Thoracic aorta (tissue), 2 donors: ENCODE data around the gene TTLL8. TPM values are rescaled to one million over a fixed set of nuclear protein-coding genes. Genes with fewer than 3 reads are reported as not detected.

Experiments
- ATAC-seq: fragments of 150-250 bp; one replicate; pipeline ENCODE4 v1.8.0; 2017; ENCODE audit warnings: low read depth; ENCODE audit not compliant: insufficient number of reproducible peaks, low FRiP score
- DNase-seq: peaks from one replicate; pipeline ENCODE4 v3.0.0-alpha.2; 2020; ENCODE audit warnings: low spot score
- H3K27ac ChIP-seq, 2 donors: fragments of 200-600 bp; sonication (generic); 1 replicate in 1 of 2; 2 replicates in 1 of 2; pipeline ENCODE4 v1.5.1; 2016; ENCODE audit warnings: mild to moderate bottlenecking in 2 of 2, moderate library complexity in 2 of 2
- H3K27me3 ChIP-seq: fragments of 200-600 bp; sonication (generic); replicated peaks from 2 replicates; pipeline ENCODE4 v1.6.0; 2016; ENCODE audit warnings: mild to moderate bottlenecking; ENCODE audit not compliant: insufficient read depth
- H3K36me3 ChIP-seq: fragments of 200-600 bp; sonication (generic); one replicate; pipeline ENCODE4 v1.5.1; 2016
- H3K4me1 ChIP-seq, 2 donors: fragments of 200-600 bp; sonication (generic); 1 replicate in 1 of 2; 2 replicates in 1 of 2; pipeline versions ENCODE4 v1.5.1 to v1.6.0; 2016; ENCODE audit warnings: low read depth in 2 of 2, mild to moderate bottlenecking in 1 of 2; ENCODE audit not compliant: control insufficient read depth in 1 of 2
- H3K4me3 ChIP-seq: fragments of 200-600 bp; sonication (generic); 2 replicates; pipeline ENCODE4 v1.5.1; 2016; ENCODE audit warnings: mild to moderate bottlenecking
- H3K9me3 ChIP-seq: fragments of 200-600 bp; sonication (generic); 2 replicates; pipeline ENCODE4 v1.5.1; 2016
- total RNA-seq, 2 donors: library from RNA; depleted of rRNA; stranded (reverse); fragments of >200 nt; gene quantifications; one replicate each; pipeline versions ENCODE4 v1.1.0 to v1.2.3, GENCODE V29; 2016
- TF ChIP-seq, protein P1 (sequence below): fragments of 200-600 bp; sonication (generic); IDR thresholded peaks from one replicate; pipeline ENCODE4 v1.5.1; 2019; ENCODE audit warnings: antibody characterized with exemption

TTLL8 gene
- total RNA-seq, 2 donors from 2014 or later = not detected

DNA sequence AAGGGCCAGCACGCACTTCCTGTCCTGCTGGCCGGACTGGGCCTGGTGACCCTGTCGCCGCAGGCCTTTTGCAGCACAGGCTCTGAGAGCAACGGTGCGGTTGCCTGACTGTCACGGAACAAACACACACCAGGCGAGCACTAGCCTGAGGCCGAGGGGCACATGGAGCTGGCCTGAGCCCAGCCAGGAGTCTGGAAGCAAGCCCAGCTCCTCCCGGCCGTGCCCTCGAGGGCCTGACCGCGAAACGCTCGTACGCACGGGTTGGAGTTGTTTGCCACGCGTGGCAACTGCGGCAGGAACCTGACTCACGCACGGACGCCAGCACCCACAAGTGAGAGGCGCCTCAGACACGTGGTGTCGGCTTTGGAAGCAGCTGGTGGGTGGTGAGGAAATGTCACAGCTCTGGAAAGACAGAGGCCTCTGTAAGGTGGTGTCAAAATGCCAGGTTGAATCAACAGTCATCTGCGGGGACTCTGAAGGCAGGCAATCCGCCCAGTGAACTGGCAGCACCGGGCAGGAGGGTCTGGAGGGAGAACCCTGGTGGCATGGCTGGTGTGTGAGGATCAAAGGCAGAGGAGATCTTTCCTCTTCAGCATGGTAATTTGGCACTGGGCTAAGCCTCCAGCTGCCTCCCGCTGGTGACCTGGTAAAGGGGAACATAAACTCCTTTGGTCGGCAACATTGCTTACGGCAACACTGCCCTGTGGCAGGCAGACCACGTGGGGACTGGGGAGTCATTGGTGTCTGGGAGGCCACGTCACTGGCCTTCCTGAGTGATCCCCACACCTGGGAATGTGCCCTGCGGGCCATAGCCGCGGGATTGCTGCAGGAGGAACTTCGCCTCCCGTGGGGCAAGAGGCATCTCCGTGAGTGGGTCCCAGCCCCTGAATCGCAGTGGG is 30.2 kb downstream of the TTLL8 start:
- Histone ChIP-seq H3K9me3 (no peaks in the 10 kb centered on the region), H3K4me1 (peaks cover 0 to 8% of the 10 kb centered on the region in 2 donors), H3K4me3 (no peak overlapping the region), H3K36me3 (no peaks in the 10 kb centered on the region), H3K27me3 (no peaks in the 10 kb centered on the region), H3K27ac (no peak overlapping the region)
- DNase-seq = no peak
- no peak for ATAC-seq
- TF ChIP-seq, protein P1, sequence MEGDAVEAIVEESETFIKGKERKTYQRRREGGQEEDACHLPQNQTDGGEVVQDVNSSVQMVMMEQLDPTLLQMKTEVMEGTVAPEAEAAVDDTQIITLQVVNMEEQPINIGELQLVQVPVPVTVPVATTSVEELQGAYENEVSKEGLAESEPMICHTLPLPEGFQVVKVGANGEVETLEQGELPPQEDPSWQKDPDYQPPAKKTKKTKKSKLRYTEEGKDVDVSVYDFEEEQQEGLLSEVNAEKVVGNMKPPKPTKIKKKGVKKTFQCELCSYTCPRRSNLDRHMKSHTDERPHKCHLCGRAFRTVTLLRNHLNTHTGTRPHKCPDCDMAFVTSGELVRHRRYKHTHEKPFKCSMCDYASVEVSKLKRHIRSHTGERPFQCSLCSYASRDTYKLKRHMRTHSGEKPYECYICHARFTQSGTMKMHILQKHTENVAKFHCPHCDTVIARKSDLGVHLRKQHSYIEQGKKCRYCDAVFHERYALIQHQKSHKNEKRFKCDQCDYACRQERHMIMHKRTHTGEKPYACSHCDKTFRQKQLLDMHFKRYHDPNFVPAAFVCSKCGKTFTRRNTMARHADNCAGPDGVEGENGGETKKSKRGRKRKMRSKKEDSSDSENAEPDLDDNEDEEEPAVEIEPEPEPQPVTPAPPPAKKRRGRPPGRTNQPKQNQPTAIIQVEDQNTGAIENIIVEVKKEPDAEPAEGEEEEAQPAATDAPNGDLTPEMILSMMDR = no peak

DNA sequence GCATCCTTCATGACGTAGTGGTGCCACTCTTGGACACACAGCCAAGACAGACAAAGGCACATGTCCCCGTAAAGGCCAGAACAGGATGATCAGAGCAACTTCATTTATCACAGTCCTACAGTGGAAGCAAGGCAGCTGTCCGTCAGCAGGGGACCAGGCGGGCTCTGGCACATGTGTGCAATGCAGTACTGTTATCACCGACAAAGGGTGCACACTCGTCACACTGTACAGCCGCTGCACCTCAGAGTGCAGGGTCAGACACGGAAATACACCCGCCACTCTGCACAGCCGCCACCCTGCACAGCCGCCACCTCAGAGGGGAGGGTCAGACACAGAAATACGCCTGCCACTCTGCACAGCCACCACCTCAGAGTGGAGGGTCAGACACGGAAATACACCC is 32.1 kb downstream of the TTLL8 start:
- Histone ChIP-seq H3K27me3 (no peaks in the 10 kb centered on the region), H3K4me1 (peaks cover 0 to 8% of the 10 kb centered on the region in 2 donors), H3K4me3 (no peak overlapping the region), H3K9me3 (no peaks in the 10 kb centered on the region), H3K27ac (no peak overlapping the region), H3K36me3 (no peaks in the 10 kb centered on the region)
- TF ChIP-seq, protein P1 = no peak
- ATAC-seq (no peak), DNase-seq (no peak)

DNA sequence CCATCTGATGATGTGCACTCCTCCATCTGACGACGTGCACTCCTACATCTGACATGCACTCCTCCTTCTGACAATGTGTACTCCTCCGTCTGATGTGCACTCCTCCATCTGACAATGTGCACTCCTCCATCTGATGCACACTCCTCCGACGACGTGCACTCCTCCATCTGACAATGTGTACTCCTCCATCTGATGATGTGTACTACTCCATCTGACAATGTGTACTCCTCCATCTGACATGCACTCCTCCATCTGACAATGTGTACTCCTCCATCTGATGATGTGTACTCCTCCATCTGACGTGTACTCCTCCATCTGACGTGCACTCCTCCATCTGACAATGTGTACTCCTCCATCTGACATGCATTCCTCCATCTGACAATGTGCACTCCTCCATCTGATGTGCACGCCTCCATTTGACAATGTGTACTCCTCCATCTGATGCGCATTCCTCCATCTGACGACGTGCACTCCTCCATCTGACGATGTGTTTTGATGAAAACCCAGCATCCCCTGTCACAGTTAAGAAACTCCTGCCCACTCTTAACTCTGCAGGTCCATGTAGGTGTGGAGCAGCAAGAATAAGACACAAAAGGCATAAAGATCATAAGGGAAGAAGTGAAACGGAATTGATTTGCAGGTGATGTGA is 35.8 kb downstream of the TTLL8 start:
- no peak for DNase-seq

DNA sequence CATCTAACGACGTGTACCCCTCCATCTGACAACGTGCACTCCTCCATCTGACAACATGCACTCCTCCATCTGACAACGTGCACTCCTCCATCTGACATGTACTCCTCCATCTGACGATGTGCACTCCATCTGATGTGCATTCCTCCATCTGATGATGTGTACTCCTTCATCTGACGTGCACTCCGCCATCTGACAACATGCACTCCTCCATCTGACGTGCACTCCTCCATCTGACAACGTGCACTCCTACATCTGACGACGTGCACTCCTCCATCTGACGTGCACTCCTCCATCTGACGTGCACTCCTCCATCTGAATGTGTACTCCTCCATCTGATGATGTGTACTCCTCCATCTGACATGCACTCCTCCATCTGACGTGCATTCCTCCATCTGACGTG is 37.5 kb downstream of the TTLL8 start:
- H3K27ac ChIP-seq = no peak overlapping the region
- ATAC-seq (no peak), DNase-seq (no peak)
- no peaks in the 10 kb centered on the region for H3K4me1 ChIP-seq
- no peaks in the 10 kb centered on the region for H3K27me3 ChIP-seq
- TF ChIP-seq, protein P1 = no peak
- H3K9me3 ChIP-seq = no peaks in the 10 kb centered on the region
- no peak overlapping the region for H3K4me3 ChIP-seq
- no peaks in the 10 kb centered on the region for H3K36me3 ChIP-seq

More for the DNA sequence above, 35.8 kb downstream of the TTLL8 start:
- Histone ChIP-seq H3K4me1 (no peaks in the 10 kb centered on the region), H3K9me3 (no peaks in the 10 kb centered on the region), H3K4me3 (no peak overlapping the region), H3K27ac (no peak overlapping the region), H3K27me3 (no peaks in the 10 kb centered on the region), H3K36me3 (no peaks in the 10 kb centered on the region)
- TF ChIP-seq, protein P1 = no peak
- no peak for ATAC-seq

DNA sequence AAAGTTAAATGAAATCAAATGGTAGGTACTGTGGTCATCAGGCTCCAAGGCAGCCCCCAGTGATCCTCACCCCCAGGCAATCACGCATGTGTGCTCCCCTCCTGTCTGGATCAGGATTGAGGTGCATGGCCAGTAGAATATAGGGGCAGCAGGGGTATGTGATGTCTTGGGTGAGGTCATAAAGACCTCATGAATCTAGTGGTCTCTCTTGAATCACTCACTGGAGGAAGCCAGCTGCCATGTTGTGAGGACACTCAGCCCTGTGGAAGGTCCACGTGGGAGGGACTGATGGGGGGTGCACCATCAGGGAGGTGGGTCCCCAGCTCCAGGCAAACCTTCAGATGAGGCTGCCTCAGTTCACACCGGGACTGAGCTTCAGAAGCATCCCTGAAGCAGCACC is 38.8 kb downstream of the TTLL8 start:
- TF ChIP-seq, protein P1 = no peak
- Histone ChIP-seq H3K27ac (no peak overlapping the region), H3K4me1 (peaks cover 0 to 6% of the 10 kb centered on the region in 2 donors), H3K4me3 (no peak overlapping the region), H3K9me3 (no peaks in the 10 kb centered on the region), H3K27me3 (no peaks in the 10 kb centered on the region), H3K36me3 (no peaks in the 10 kb centered on the region)
- no peak for DNase-seq
- no peak for ATAC-seq
